B cell (primary cell): ENCODE data around the gene FAR1. TPM values are rescaled to one million over a fixed set of nuclear protein-coding genes. Genes with fewer than 3 reads are reported as not detected.

Experiments used
- ATAC-seq: fragments of 200-7000 bp; cut with Tn5 transposase; one replicate; pipeline ENCODE4 v1.10.0; 2021; ENCODE audit warnings: low read depth, mild to moderate bottlenecking, moderate number of reproducible peaks, moderate library complexity
- CTCF ChIA-PET: fragments of 350-600 bp; sonication (Branson Sonifier 250); formaldehyde crosslinking; loops from one replicate; lab custom pipeline; 2021; ENCODE audit warnings: antibody characterized with exemption, inconsistent platforms; lab: Charles Lee
- POLR2A ChIA-PET: fragments of 350-600 bp; sonication (Branson Sonifier 250); formaldehyde crosslinking; loops from one replicate; lab custom pipeline; 2021; ENCODE audit warnings: antibody characterized with exemption; lab: Charles Lee
- DNase-seq: peaks from one replicate; pipeline ENCODE4 v3.0.0; 2013
- H2AFZ ChIP-seq: 2 replicates; pipeline ENCODE4 v1.6.1; 2012; ENCODE audit warnings: mild to moderate bottlenecking, low read depth, low read length; ENCODE audit not compliant: insufficient read depth, poor library complexity, severe bottlenecking
- H3K27ac ChIP-seq, 2 donors: 1 replicate in 1 of 2; 2 replicates in 1 of 2; pipeline ENCODE4 v1.5.1; 2012 to 2013; ENCODE audit warnings: low read length in 2 of 2, mild to moderate bottlenecking in 2 of 2, moderate library complexity in 1 of 2
- H3K27me3 ChIP-seq, 4 experiments: fragments of 200-600 bp in 1 of 4; sonication (generic) in 1 of 4; replicated peaks in 1 of 4; 1 replicate in 2 of 4; 2 replicates in 2 of 4; pipeline versions ENCODE4 v1.6.1 to v1.7.0; 2013 to 2016; ENCODE audit warnings: low read length in 3 of 4, mild to moderate bottlenecking in 2 of 4, mixed read lengths in 1 of 4, moderate library complexity in 1 of 4; ENCODE audit not compliant: insufficient read depth in 4 of 4, control insufficient read depth in 3 of 4; ENCODE audit errors: control extremely low read depth in 1 of 4
- H3K36me3 ChIP-seq, 2 experiments: replicated peaks in 1 of 2; 1 replicate in 1 of 2; 2 replicates in 1 of 2; pipeline versions ENCODE4 v1.6.1 to v1.7.1; 2013; ENCODE audit warnings: low read length in 1 of 2; ENCODE audit not compliant: insufficient read depth in 2 of 2, control insufficient read depth in 1 of 2; ENCODE audit errors: control extremely low read depth in 1 of 2, extremely low read depth in 1 of 2
- H3K4me1 ChIP-seq, 2 donors: fragments of 200-600 bp in 1 of 2; sonication (generic) in 1 of 2; 1 replicate in 1 of 2; 2 replicates in 1 of 2; pipeline versions ENCODE4 v1.5.1 to v1.6.1; 2013 to 2017; ENCODE audit warnings: low read length in 2 of 2; ENCODE audit not compliant: control insufficient read depth in 2 of 2, insufficient read depth in 2 of 2
- H3K4me2 ChIP-seq: replicated peaks from 2 replicates; pipeline ENCODE3; 2012; ENCODE audit warnings: mild to moderate bottlenecking, low read depth, low read length; ENCODE audit not compliant: poor library complexity, severe bottlenecking
- H3K4me3 ChIP-seq, 5 experiments: fragments of 200-600 bp in 1 of 5; sonication (generic) in 1 of 5; 1 replicate in 3 of 5; 2 replicates in 2 of 5; pipeline versions ENCODE4 v1.5.1 to v1.7.0; 2011 to 2016; ENCODE audit warnings: low read length in 4 of 5, mild to moderate bottlenecking in 4 of 5, low read depth in 2 of 5, control low read depth in 1 of 5, moderate library complexity in 1 of 5; ENCODE audit not compliant: insufficient read depth in 1 of 5; ENCODE audit errors: control extremely low read depth in 1 of 5, extremely low read depth in 1 of 5
- H3K79me2 ChIP-seq: fragments of 200-600 bp; sonication (generic); one replicate; pipeline ENCODE4 v1.6.0; 2016; ENCODE audit warnings: low read length; ENCODE audit not compliant: control insufficient read depth, insufficient read depth
- H3K9ac ChIP-seq: fragments of 200-600 bp; sonication (generic); 2 replicates; pipeline ENCODE4 v1.6.1; 2017; ENCODE audit warnings: mild to moderate bottlenecking, low read length, moderate library complexity
- H3K9me3 ChIP-seq, 3 donors: one replicate each; pipeline versions ENCODE4 v1.6.1 to v1.7.1; 2013; ENCODE audit warnings: low read length in 2 of 3; ENCODE audit not compliant: control insufficient read depth in 2 of 3, insufficient read depth in 1 of 3; ENCODE audit errors: control extremely low read depth in 1 of 3
- H4K20me1 ChIP-seq: 2 replicates; pipeline ENCODE4 v1.6.0; 2012; ENCODE audit warnings: mild to moderate bottlenecking, low read length; ENCODE audit not compliant: insufficient read depth, control insufficient read depth, poor library complexity, severe bottlenecking
- H3K27ac Mint-ChIP-seq: one replicate; pipeline ENCODE4 v1.8.0; 2021; ENCODE audit warnings: mixed read lengths
- H3K27me3 Mint-ChIP-seq: one replicate; pipeline ENCODE4 v1.8.0; 2021; ENCODE audit warnings: mixed read lengths
- H3K4me1 Mint-ChIP-seq: one replicate; pipeline ENCODE4 v1.8.0; 2021; ENCODE audit warnings: mixed read lengths
- H3K4me3 Mint-ChIP-seq: one replicate; pipeline ENCODE4 v1.8.0; 2021; ENCODE audit warnings: mixed read lengths
- H3K9me3 Mint-ChIP-seq: one replicate; pipeline ENCODE4 v1.8.0; 2022; ENCODE audit warnings: mixed read lengths; ENCODE audit not compliant: insufficient read depth
- CTCF ChIP-seq: fragments of 200-600 bp; IDR thresholded peaks from one replicate; pipeline ENCODE4 v1.8.0; 2022; ENCODE audit warnings: antibody characterized with exemption, mild to moderate bottlenecking
- EZH2 ChIP-seq: IDR thresholded peaks from 2 replicates; pipeline ENCODE4 v1.6.1; 2012; ENCODE audit warnings: borderline replicate concordance, low read depth, mild to moderate bottlenecking, moderate library complexity, low read length; ENCODE audit not compliant: insufficient read depth, poor library complexity, severe bottlenecking
- WGBS: methylation state at CpG from one replicate; pipeline ENCODE4 v1.1.5; 2013; ENCODE audit warnings: missing lambda C conversion rate; ENCODE audit not compliant: insufficient coverage; 5-methylcytosine and 5-hydroxymethylcytosine counted together
- intact Hi-C: fragments of 100-400 bp; cut with micrococcal nuclease; formaldehyde crosslinking; loops from one replicate; pipeline ENCODE4 v1.10.0; 2022
- polyA plus RNA-seq: library from polyadenylated mRNA; depleted of rRNA; stranded (reverse); fragments of >200 nt; gene quantifications from 2 replicates; pipeline ENCODE4 v1.2.3, GENCODE V29; 2012
- total RNA-seq, 2 donors: library from RNA; stranded (reverse); fragments of 120-200 nt in 1 of 2; gene quantifications; 1 replicate in 1 of 2; 2 replicates in 1 of 2; pipeline versions ENCODE4 v1.2.3 to v1.2.4, GENCODE V29; 2013 to 2022

Gene FAR1
- total and polyA plus RNA-seq, 2 donors (not counting 1 experiment from before 2014, with no cell fraction given) = 8.1 to 44.8 TPM

- ChIA-PET CTCF (interaction anchor here (1.2 kb wide), 1 partner anchor 16 kb away, joined by 3 read pairs; no protein-coding TSS in a partner anchor), POLR2A (no interaction called here)
- DNase-seq (no peak), ATAC-seq (no peak)
- intact Hi-C loops = no loop called here
- Histone ChIP-seq H3K27me3 (no peaks in the 10 kb centered on the region), H3K9ac (no peak overlapping the region), H3K4me3 (no peak overlapping the region), H3K9me3 (peaks cover 0 to 1% (median 0%) of the 10 kb centered on the region in 3 donors), H3K4me2 (no peak overlapping the region), H4K20me1 (peaks cover 29% of the 10 kb centered on the region), H3K36me3 (no peaks in the 10 kb centered on the region), H3K79me2 (peaks cover 76% of the 10 kb centered on the region), H2AFZ (no peak overlapping the region), H3K4me1 (peaks cover 0 to 6% of the 10 kb centered on the region in 2 donors), H3K27ac (no peak overlapping the region)
- H3K27me3 Mint-ChIP-seq = no peaks in the 10 kb centered on the region
- H3K4me3 Mint-ChIP-seq = no peak overlapping the region
- H3K4me1 Mint-ChIP-seq = peaks cover 52% of the 10 kb centered on the region
- no peak for TF ChIP-seq EZH2
- no peak for TF ChIP-seq CTCF
- no CpG with 5 or more reads among the region's 1 CpG for WGBS
- H3K27ac Mint-ChIP-seq = no peak overlapping the region
- H3K9me3 Mint-ChIP-seq = no peaks in the 10 kb centered on the region
Measured at GRCh38 chr11:13676576-13676975, 8.1 kb downstream of the FAR1 start.

- peaks cover 48% of the 10 kb centered on the region for H4K20me1 ChIP-seq
- intact Hi-C loops = no loop called here
- no peak for TF ChIP-seq CTCF
- TF ChIP-seq EZH2 = no peak
- Mint-ChIP-seq H3K27me3 (no peaks in the 10 kb centered on the region), H3K4me1 (peaks cover 44% of the 10 kb centered on the region), H3K4me3 (no peak overlapping the region), H3K27ac (no peak overlapping the region), H3K9me3 (no peaks in the 10 kb centered on the region)
- no peak overlapping the region for H3K9ac ChIP-seq
- no peak overlapping the region for H2AFZ ChIP-seq
- no CpG with 5 or more reads among the region's 2 CpGs for WGBS
- H3K9me3 ChIP-seq = peaks cover 0 to 1% (median 0%) of the 10 kb centered on the region in 3 donors
- ATAC-seq (no peak), DNase-seq (no peak)
- H3K36me3 ChIP-seq = no peaks in the 10 kb centered on the region
- ChIA-PET CTCF (no interaction called here), POLR2A (no interaction called here)
- H3K4me2 ChIP-seq = no peak overlapping the region
- H3K27ac ChIP-seq = peak overlapping the region in 1 of 2 donors; percentile 32
- peaks cover 76% of the 10 kb centered on the region for H3K79me2 ChIP-seq
- no peaks in the 10 kb centered on the region for H3K27me3 ChIP-seq
- H3K4me1 ChIP-seq = peaks cover 3 to 6% of the 10 kb centered on the region in 2 donors
- H3K4me3 ChIP-seq = no peak overlapping the region
Measured at GRCh38 chr11:13679768-13680167, 11.3 kb downstream of the FAR1 start.
